Activated naive CD8-positive, alpha-beta T cell treated with anti-CD3 and anti-CD28 coated beads for 36 hours (primary cell): ENCODE data around the gene ZNF614. TPM values are rescaled to one million over a fixed set of nuclear protein-coding genes. Genes with fewer than 3 reads are reported as not detected.
"Not testable (repeated sequence)": the region's sequence is repeated elsewhere in the genome, so short reads cannot be mapped to it uniquely, and the experiment has no call there.

Experiments used
- DNase-seq: peaks from one replicate; pipeline ENCODE4 v3.0.0; 2021
- H3K27ac Mint-ChIP-seq: one replicate; pipeline ENCODE4 v1.8.0; 2022; ENCODE audit warnings: mild to moderate bottlenecking, moderate library complexity, mixed read lengths
- H3K27me3 Mint-ChIP-seq: one replicate; pipeline ENCODE4 v1.8.0; 2022; ENCODE audit warnings: mild to moderate bottlenecking, mixed read lengths
- H3K36me3 Mint-ChIP-seq: one replicate; pipeline ENCODE4 v1.8.0; 2021; ENCODE audit warnings: mild to moderate bottlenecking, mixed read lengths
- H3K4me1 Mint-ChIP-seq: one replicate; pipeline ENCODE4 v1.8.0; 2021; ENCODE audit warnings: mixed read lengths
- H3K4me3 Mint-ChIP-seq: one replicate; pipeline ENCODE4 v1.8.0; 2022; ENCODE audit warnings: mild to moderate bottlenecking, moderate library complexity, mixed read lengths
- H3K9me3 Mint-ChIP-seq: one replicate; pipeline ENCODE4 v1.8.0; 2022; ENCODE audit warnings: mixed read lengths
- total RNA-seq, 2 experiments: library from RNA; stranded (reverse); gene quantifications; one replicate each; pipeline ENCODE4 v1.2.3, GENCODE V29; 2021

The ZNF614 gene
- total RNA-seq, 2 experiments from 2014 or later = 15.4 to 17.4 TPM

DNA sequence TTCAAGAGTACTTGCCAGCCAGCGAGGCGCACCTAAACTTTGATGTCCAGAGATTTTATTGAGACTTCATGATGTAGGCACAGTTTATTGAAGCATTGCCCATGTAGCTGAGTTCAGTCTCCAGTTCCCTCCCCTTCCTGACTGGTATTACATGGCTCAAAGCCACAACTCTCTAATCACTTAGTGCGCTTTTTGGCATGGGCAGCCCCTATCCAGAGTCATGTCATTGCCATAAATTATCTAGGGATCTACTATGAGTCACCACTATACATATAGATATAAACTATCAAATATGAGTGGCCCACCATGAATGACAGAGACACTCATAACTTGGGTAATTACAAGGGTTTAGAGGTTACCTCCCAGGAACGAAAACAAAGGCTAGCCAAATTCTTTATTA lies 7.7 kb downstream of the ZNF614 start:
- Mint-ChIP-seq H3K9me3 (peaks cover 70% of the 10 kb centered on the region), H3K4me1 (peaks cover 2% of the 10 kb centered on the region), H3K27me3 (no peaks in the 10 kb centered on the region), H3K36me3 (peaks cover 97% of the 10 kb centered on the region), H3K27ac (no peak overlapping the region), H3K4me3 (no peak overlapping the region)
- no peak for DNase-seq

DNA sequence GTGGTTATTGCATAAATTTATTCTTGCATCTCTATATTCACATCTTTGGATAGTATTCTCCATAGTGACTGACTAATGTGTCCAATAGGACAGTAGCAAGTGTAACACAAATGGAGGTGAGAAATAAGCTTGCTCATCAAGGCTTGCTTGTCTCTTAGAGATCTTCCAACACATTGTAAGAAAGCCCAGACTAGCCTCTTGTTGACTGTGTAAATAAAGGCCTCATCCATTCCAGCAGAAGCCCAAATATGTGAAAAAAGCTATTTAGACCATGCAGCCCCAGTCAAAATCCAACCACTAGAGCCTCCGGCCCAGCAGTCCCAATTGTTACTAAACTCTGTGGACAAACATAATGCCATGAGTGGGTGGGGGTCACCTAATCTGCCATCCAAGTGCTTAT lies 17.5 kb downstream of the ZNF614 start:
- peaks cover 37% of the 10 kb centered on the region for H3K9me3 Mint-ChIP-seq

DNA sequence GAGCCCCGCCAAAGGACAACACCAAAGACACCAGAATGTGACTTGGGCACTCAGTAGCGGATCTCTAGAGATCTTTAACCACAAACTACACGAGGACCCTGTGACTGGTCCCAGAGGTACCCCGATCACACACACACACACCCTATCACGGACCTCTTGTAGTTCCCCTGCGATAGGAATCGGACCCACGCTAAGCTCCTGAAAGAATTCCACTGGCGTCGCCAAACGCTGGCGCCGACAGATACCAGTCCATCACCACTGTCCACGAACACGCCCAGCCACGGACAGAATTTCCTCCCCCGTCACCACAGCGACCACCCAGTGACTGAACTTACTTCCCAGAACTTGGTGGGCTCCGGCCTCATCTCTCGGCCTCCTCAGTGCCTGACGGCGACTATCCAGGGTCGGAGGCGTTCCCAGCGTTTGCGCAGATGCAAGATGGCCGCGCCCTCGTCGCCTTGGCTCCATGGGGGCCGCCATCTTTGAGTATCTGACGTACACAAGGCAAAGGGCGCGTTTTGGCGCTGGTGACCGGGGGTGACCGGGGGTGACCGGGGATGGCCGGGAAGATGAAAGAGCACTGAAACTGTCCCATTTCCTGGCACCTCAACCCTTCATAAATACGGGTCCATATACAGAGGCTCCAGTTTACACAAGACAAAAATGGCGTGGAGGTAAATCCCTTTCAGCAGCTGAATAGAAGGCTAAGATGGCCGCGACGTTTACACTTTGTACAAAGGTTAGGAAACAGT lies 20.2 kb downstream of the ZNF614 start, which contains the start of gene ZNF615:
ZNF615 (minus strand) TSS at position 406 of the 752 bp plus-strand sequence. CDS start 4,500 bp downstream, outside the sequence.
- peaks cover 41% of the 10 kb centered on the region for H3K9me3 Mint-ChIP-seq
- H3K27me3 Mint-ChIP-seq = no peaks in the 10 kb centered on the region
- peak; percentile 86 for DNase-seq
- peak within 1 kb of the TSS; percentile 89 for H3K4me3 Mint-ChIP-seq
- peak within 1 kb of the TSS; percentile 98 for H3K27ac Mint-ChIP-seq
- H3K4me1 Mint-ChIP-seq = peaks cover 8% of the 10 kb centered on the region
- H3K36me3 Mint-ChIP-seq = peaks cover 80% of the 10 kb centered on the region

More for the DNA sequence above, 17.5 kb downstream of the ZNF614 start:
- Mint-ChIP-seq H3K36me3 (peaks cover 80% of the 10 kb centered on the region), H3K27me3 (no peaks in the 10 kb centered on the region), H3K4me3 (no peak overlapping the region), H3K27ac (no peak overlapping the region), H3K4me1 (peaks cover 8% of the 10 kb centered on the region)
- no peak for DNase-seq

- Mint-ChIP-seq H3K4me1 (peaks cover 8% of the 10 kb centered on the region), H3K9me3 (peaks cover 39% of the 10 kb centered on the region), H3K27me3 (no peaks in the 10 kb centered on the region), H3K36me3 (peaks cover 79% of the 10 kb centered on the region), H3K4me3 (peak overlapping the region; percentile 89), H3K27ac (peak overlapping the region; percentile 98)
- peak; percentile 11 for DNase-seq
Observed at GRCh38 chr19:52007451-52007805, 20.8 kb downstream of the ZNF614 start.

GRCh38 chr19:51994048-51994644 lies 34.0 kb downstream of the ZNF614 start:
- H3K36me3 Mint-ChIP-seq = peaks cover 85% of the 10 kb centered on the region
- no peak for DNase-seq
- no peaks in the 10 kb centered on the region for H3K4me1 Mint-ChIP-seq
- no peaks in the 10 kb centered on the region for H3K27me3 Mint-ChIP-seq
- H3K9me3 Mint-ChIP-seq = peaks cover 54% of the 10 kb centered on the region
- H3K4me3 Mint-ChIP-seq = no peak overlapping the region
- H3K27ac Mint-ChIP-seq = no peak overlapping the region

DNA sequence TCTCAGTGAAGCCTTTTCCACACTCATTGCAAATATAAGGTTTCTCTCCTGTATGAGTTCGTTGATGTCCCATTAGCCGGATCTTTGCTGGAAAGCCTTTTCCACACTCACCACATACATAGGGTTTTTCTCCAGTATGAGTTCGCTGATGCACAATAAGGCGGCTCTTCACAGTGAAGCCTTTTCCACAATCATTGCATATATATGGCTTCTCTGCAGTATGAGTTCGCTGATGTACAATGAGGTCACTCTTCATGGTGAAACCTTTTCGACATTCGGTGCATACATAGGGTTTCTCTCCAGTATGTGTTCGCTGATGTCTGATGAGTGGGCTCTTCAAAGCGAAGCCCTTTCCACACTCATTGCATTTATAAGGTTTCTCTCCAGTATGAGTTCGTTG lies 34.8 kb downstream of the ZNF614 start:
- peaks cover 58% of the 10 kb centered on the region for H3K9me3 Mint-ChIP-seq
- H3K4me3 Mint-ChIP-seq = no peak overlapping the region
- H3K27me3 Mint-ChIP-seq = no peaks in the 10 kb centered on the region
- DNase-seq = no peak
- peaks cover 84% of the 10 kb centered on the region for H3K36me3 Mint-ChIP-seq
- H3K4me1 Mint-ChIP-seq = no peaks in the 10 kb centered on the region
- H3K27ac Mint-ChIP-seq = no peak overlapping the region

DNA sequence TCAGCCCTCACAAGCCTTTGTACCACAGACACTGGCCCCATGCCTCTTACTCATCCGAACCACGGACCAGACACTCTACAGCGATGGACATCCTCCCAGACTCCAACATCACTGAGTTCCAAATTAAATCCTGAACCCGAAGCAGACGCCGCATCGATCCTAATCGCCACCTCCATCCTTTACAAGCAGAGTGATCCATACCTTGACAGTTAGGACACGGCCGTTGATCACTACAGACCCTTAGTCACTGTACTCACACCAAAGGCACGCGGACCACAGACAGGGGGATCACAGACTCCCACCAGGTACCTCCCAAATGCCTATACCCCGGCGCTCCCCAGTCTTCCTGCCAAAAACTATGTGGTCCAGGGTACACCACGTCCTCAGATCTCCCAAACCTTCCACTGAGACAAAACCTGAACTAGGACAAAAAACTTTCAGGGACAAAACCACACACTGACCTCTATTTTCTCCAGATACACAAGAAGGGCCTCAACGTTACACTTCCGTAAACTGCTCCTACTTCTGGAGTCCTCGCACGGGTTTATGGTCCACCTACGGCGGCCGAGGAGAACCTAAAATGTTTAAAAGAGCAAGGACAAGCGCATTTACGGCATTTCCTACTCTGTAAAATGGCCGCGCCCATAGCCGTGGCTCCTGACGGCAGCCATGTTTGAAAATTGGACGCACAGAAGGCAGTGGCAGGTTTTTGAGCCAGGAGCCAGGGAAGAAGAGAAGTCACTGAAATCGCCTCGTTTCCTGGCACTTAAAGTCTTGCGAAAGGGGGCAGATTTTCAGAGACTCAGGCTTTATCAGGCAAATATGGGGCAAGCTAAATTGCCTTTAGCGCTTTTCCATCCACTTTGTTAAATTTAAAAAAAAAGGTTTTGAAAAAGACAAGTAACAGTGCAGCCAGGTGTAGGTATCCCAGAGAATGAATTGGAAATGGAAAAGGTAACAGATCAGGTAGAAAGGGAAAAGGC lies 41.6 kb downstream of the ZNF614 start, which contains the start of gene ZNF350:
ZNF350 (minus strand) TSS at position 532 of the 983 bp plus-strand sequence. CDS start 12,480 bp downstream, outside the sequence.
- DNase-seq = peak; percentile 84
- H3K9me3 Mint-ChIP-seq = peaks cover 57% of the 10 kb centered on the region
- peak within 1 kb of the TSS; percentile 96 for H3K4me3 Mint-ChIP-seq
- peaks cover 7% of the 10 kb centered on the region for H3K4me1 Mint-ChIP-seq
- peaks cover 78% of the 10 kb centered on the region for H3K36me3 Mint-ChIP-seq
- H3K27ac Mint-ChIP-seq = peak within 1 kb of the TSS; percentile 94
- H3K27me3 Mint-ChIP-seq = no peaks in the 10 kb centered on the region

DNA sequence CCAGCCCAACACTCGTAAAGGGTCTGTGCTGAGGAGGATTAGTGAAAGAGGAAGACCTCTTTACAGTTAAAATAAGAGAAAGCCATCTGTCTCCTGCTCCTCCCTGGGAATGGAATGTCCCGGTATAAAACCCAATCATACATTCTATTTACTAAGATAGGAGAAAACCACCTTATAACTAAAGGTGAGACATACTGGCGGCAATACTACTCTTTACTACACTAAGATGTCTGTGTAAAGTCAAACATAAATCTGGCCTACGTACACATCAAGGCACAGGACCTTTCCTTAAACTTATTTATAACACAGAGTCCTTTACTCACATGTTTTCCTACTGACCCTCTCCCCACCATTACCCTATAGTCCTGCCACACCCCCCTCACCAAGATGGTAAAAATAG lies 44.8 kb downstream of the ZNF614 start:
- Mint-ChIP-seq H3K27me3 (no peaks in the 10 kb centered on the region), H3K9me3 (peaks cover 64% of the 10 kb centered on the region), H3K27ac (no peak overlapping the region), H3K4me1 (peaks cover 7% of the 10 kb centered on the region), H3K4me3 (no peak overlapping the region), H3K36me3 (peaks cover 89% of the 10 kb centered on the region)
- no peak for DNase-seq

GRCh38 chr19:51980926-51981325 lies 47.3 kb downstream of the ZNF614 start:
- H3K27me3 Mint-ChIP-seq, H3K4me1 Mint-ChIP-seq, H3K27ac Mint-ChIP-seq, H3K4me3 Mint-ChIP-seq, DNase-seq: not testable (repeated sequence)
- H3K9me3 Mint-ChIP-seq = peaks cover 66% of the 10 kb centered on the region
- H3K36me3 Mint-ChIP-seq = peaks cover 90% of the 10 kb centered on the region

DNA sequence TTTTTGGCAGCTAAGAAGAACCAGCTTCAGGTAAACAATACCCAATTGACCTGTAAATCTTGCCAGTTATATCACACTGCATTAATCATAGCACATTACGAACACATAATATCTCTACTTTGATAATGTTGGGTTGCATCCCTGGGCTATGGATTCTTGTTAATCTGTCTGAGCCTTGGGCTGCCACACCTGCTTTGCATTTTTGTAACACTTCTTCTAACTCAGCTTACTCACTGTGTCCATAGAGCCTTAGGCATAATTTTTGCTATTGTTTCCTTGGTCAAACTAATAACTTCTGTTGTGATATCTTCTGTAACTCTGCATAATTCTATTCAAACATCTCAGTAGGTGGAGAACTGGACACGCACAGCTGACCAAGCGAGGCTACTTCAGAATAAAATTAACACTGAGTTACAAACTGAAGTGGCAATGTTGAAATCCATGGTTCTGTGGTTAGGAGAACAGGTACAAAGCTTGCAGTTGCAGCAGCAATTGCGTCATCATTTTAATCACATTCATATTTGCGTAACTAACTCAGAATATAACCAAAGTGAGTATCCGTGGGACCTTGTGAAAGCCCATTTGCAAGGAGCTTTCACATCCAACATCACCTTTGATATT lies 48.0 kb downstream of the ZNF614 start:
- Mint-ChIP-seq H3K4me3 (no peak overlapping the region), H3K4me1 (peaks cover 1% of the 10 kb centered on the region), H3K36me3 (peaks cover 88% of the 10 kb centered on the region), H3K9me3 (peaks cover 65% of the 10 kb centered on the region), H3K27ac (no peak overlapping the region), H3K27me3 (no peaks in the 10 kb centered on the region)
- DNase-seq = no peak

- Mint-ChIP-seq H3K27ac (no peak overlapping the region), H3K4me3 (no peak overlapping the region), H3K27me3 (no peaks in the 10 kb centered on the region), H3K9me3 (peaks cover 74% of the 10 kb centered on the region), H3K4me1 (no peaks in the 10 kb centered on the region), H3K36me3 (peaks cover 93% of the 10 kb centered on the region)
- DNase-seq = no peak
Observed at GRCh38 chr19:51978882-51979281, 49.3 kb downstream of the ZNF614 start.

- peaks cover 68% of the 10 kb centered on the region for H3K9me3 Mint-ChIP-seq
- H3K4me3 Mint-ChIP-seq = no peak overlapping the region
- peaks cover 93% of the 10 kb centered on the region for H3K36me3 Mint-ChIP-seq
- H3K4me1 Mint-ChIP-seq = no peaks in the 10 kb centered on the region
- H3K27me3 Mint-ChIP-seq = no peaks in the 10 kb centered on the region
- no peak overlapping the region for H3K27ac Mint-ChIP-seq
- no peak for DNase-seq
Observed at GRCh38 chr19:51977346-51977745, 50.8 kb downstream of the ZNF614 start.

DNA sequence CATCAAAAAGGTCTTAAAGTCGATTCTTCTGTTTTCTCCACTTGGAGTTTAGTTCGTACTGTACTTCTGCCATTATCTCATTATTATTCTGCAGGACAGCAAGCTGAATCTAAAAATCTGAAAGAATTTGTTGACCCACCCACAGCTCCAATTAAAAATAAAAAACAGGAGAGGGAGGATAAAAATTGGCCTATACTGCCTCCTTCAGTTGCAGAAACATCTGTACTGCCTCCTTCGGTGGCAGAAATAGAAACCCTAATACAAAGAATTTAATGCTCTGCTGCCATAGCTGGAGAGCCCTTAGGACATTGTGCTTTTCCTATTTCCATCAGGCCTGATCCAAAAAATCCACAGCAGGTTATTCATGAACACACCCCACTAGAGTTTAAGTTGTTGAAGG lies 51.3 kb downstream of the ZNF614 start:
- DNase-seq = no peak
- no peak overlapping the region for H3K27ac Mint-ChIP-seq
- H3K9me3 Mint-ChIP-seq = peaks cover 68% of the 10 kb centered on the region
- H3K4me1 Mint-ChIP-seq = no peaks in the 10 kb centered on the region
- no peak overlapping the region for H3K4me3 Mint-ChIP-seq
- H3K36me3 Mint-ChIP-seq = peaks cover 95% of the 10 kb centered on the region
- no peaks in the 10 kb centered on the region for H3K27me3 Mint-ChIP-seq

GRCh38 chr19:51975787-51976186 lies 52.4 kb downstream of the ZNF614 start:
- peaks cover 96% of the 10 kb centered on the region for H3K36me3 Mint-ChIP-seq
- H3K4me1 Mint-ChIP-seq, DNase-seq, H3K4me3 Mint-ChIP-seq, H3K27ac Mint-ChIP-seq, H3K27me3 Mint-ChIP-seq: not testable (repeated sequence)
- peaks cover 71% of the 10 kb centered on the region for H3K9me3 Mint-ChIP-seq
